LoVo (cell line): ENCODE measurements around the gene SHF.
"Not testable (repeated sequence)": the region's sequence is repeated elsewhere in the genome, so short reads cannot be mapped to it uniquely, and the experiment has no call there.

ENCODE experiments used
- DNase-seq: peaks from one replicate; pipeline ENCODE4 v3.0.0-alpha.2; 2016; ENCODE audit warnings: low spot score

SHF gene

GRCh38 chr15:45146405-45146804, 41.4 kb downstream of the SHF start:
- no peak for DNase-seq

GRCh38 chr15:45144775-45145174, 43.0 kb downstream of the SHF start:
- DNase-seq: no peak

- no peak for DNase-seq
Measured at GRCh38 chr15:45143946-45144345, 43.8 kb downstream of the SHF start.

GRCh38 chr15:45143056-45143455, 44.7 kb downstream of the SHF start:
- DNase-seq: no peak

- DNase-seq: no peak
Measured at GRCh38 chr15:45141386-45141785, 46.4 kb downstream of the SHF start.

GRCh38 chr15:45140557-45141250, 47.1 kb downstream of the SHF start:
- DNase-seq: no peak

GRCh38 chr15:45139770-45140169, 48.0 kb downstream of the SHF start:
- DNase-seq: no peak

- no peak for DNase-seq
Measured at GRCh38 chr15:45138814-45139765, 48.7 kb downstream of the SHF start.

GRCh38 chr15:45137703-45138102, 50.1 kb downstream of the SHF start:
- no peak for DNase-seq

- DNase-seq: no peak
Measured at GRCh38 chr15:45136378-45136764, 51.4 kb downstream of the SHF start.

GRCh38 chr15:45135705-45136377, 51.9 kb downstream of the SHF start:
- DNase-seq: not testable (repeated sequence)

- DNase-seq: no peak
Measured at GRCh38 chr15:45134682-45135604, 52.8 kb downstream of the SHF start.

- no peak for DNase-seq
Measured at GRCh38 chr15:45134046-45134445, 53.7 kb downstream of the SHF start.

GRCh38 chr15:45133561-45133920, 54.2 kb downstream of the SHF start:
- DNase-seq: no peak

- DNase-seq: no peak
Measured at GRCh38 chr15:45132844-45133560, 54.8 kb downstream of the SHF start.

GRCh38 chr15:45131510-45131909, 56.3 kb downstream of the SHF start:
- DNase-seq: no peak

- DNase-seq: no peak
Measured at GRCh38 chr15:45130291-45131000, 57.3 kb downstream of the SHF start.

- DNase-seq: no peak
Measured at GRCh38 chr15:45129651-45130129, 58.1 kb downstream of the SHF start, which contains the start of the genes DUOX1 and DUOXA1. Gene DUOX1 (plus strand): TSS chr15:45129994. CDS start chr15:45131967, 1,973 bp downstream. Gene DUOXA1 (minus strand): TSS chr15:45129879. CDS start chr15:45123014, 6,865 bp downstream.

- DNase-seq: no peak
Measured at GRCh38 chr15:45128971-45129639, 58.7 kb downstream of the SHF start.
